Spleen (tissue), 7 donors: ENCODE measurements around the gene ADORA1.

ENCODE experiments used
- POLR2A ChIP-seq, 3 donors: fragments of 450-650 bp; IDR thresholded peaks; one replicate each; pipeline ENCODE4 v1.5.1; 2017; ENCODE audit warnings: antibody characterized with exemption in 3 of 3, mild to moderate bottlenecking in 1 of 3
- TF ChIP-seq, protein P1 (sequence below), 11 experiments: fragments of 200-600 bp in 7 of 11; fragments of 450-650 bp in 4 of 11; sonication (generic) in 4 of 11; IDR thresholded peaks in 8 of 11; conservative IDR thresholded peaks in 3 of 11; 1 replicate in 7 of 11; 2 replicates in 4 of 11; pipeline versions ENCODE4 v1.4.0 to v1.8.0; 2016 to 2021; ENCODE audit warnings: antibody characterized with exemption in 11 of 11, inconsistent platforms in 4 of 11, mild to moderate bottlenecking in 1 of 11
- donor health status: DM: no; HTN: no; CAD: no; lungs with moderate emphysema.
- donor health status: DM: no; HTN: no; CAD: no.
- donor health status: DM: no; HTN: no; CAD: no.

GRCh38 chr1:203185585-203185984, 58.1 kb downstream of the ADORA1 start:
- no peak for TF ChIP-seq POLR2A (IDR thresholded peaks at IDR 0.05)
- TF ChIP-seq, protein P1, sequence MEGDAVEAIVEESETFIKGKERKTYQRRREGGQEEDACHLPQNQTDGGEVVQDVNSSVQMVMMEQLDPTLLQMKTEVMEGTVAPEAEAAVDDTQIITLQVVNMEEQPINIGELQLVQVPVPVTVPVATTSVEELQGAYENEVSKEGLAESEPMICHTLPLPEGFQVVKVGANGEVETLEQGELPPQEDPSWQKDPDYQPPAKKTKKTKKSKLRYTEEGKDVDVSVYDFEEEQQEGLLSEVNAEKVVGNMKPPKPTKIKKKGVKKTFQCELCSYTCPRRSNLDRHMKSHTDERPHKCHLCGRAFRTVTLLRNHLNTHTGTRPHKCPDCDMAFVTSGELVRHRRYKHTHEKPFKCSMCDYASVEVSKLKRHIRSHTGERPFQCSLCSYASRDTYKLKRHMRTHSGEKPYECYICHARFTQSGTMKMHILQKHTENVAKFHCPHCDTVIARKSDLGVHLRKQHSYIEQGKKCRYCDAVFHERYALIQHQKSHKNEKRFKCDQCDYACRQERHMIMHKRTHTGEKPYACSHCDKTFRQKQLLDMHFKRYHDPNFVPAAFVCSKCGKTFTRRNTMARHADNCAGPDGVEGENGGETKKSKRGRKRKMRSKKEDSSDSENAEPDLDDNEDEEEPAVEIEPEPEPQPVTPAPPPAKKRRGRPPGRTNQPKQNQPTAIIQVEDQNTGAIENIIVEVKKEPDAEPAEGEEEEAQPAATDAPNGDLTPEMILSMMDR (IDR thresholded peaks at IDR 0.05 in 8 of 11, conservative IDR thresholded peaks at IDR 0.05 in 3 of 11) = no peak
